ENCODE results near the gene TOM1L1.
A peak's percentile ranks its signal among the peaks of the same experiment; 100 is the strongest.
"Not testable (repeated sequence)": the region's sequence is repeated elsewhere in the genome, so short reads cannot be mapped to it uniquely, and the experiment has no call there.

Gene TOM1L1

GRCh38 chr17:54900457-54901229 lies at the start of gene TOM1L1:
Gene TOM1L1, plus strand, starts transcription at chr17:54900852. Its CDS starts 14 bp downstream, at chr17:54900866.
- DNase-seq = peak; percentile 72

GRCh38 chr17:54859187-54859586 lies 41.5 kb upstream of the TOM1L1 start:
- no peak for DNase-seq

GRCh38 chr17:54860617-54861470 lies 39.8 kb upstream of the TOM1L1 start:
- peak; percentile 95 for DNase-seq

- DNase-seq = peak; percentile 87
These were observed 39.1 kb upstream of the TOM1L1 start for GRCh38 chr17:54861471-54861983.

GRCh38 chr17:54863176-54863575 lies 37.5 kb upstream of the TOM1L1 start:
- no peak for DNase-seq

- no peak for DNase-seq
These were observed 36.6 kb upstream of the TOM1L1 start for GRCh38 chr17:54864070-54864469.

- peak; percentile 18 for DNase-seq
These were observed 35.9 kb upstream of the TOM1L1 start for GRCh38 chr17:54864636-54865356.

- no peak for DNase-seq
These were observed 33.0 kb upstream of the TOM1L1 start for GRCh38 chr17:54867634-54868033.

- DNase-seq = no peak
These were observed 29.9 kb upstream of the TOM1L1 start for GRCh38 chr17:54870671-54871175.

- not testable (repeated sequence) for DNase-seq
These were observed 24.7 kb upstream of the TOM1L1 start for GRCh38 chr17:54875906-54876305.

GRCh38 chr17:54876656-54877195 lies 23.9 kb upstream of the TOM1L1 start:
- no peak for DNase-seq

- no peak for DNase-seq
These were observed 19.2 kb upstream of the TOM1L1 start for GRCh38 chr17:54881255-54881972.

GRCh38 chr17:54882371-54882770 lies 18.3 kb upstream of the TOM1L1 start:
- DNase-seq = no peak

GRCh38 chr17:54882950-54883349 lies 17.7 kb upstream of the TOM1L1 start:
- no peak for DNase-seq

- no peak for DNase-seq
These were observed 16.7 kb upstream of the TOM1L1 start for GRCh38 chr17:54883939-54884338.

GRCh38 chr17:54887787-54888186 lies 12.9 kb upstream of the TOM1L1 start:
- no peak for DNase-seq

- no peak for DNase-seq
These were observed 12.4 kb upstream of the TOM1L1 start for GRCh38 chr17:54888254-54888653.

GRCh38 chr17:54888981-54889380 lies 11.7 kb upstream of the TOM1L1 start:
- no peak for DNase-seq

- DNase-seq = peak; percentile 75
These were observed 9.4 kb upstream of the TOM1L1 start for GRCh38 chr17:54891176-54891821.

- no peak for DNase-seq
These were observed 8.3 kb upstream of the TOM1L1 start for GRCh38 chr17:54892360-54892759.

- DNase-seq = no peak
These were observed 2.1 kb upstream of the TOM1L1 start for GRCh38 chr17:54898576-54898975.
